Memory B cell (primary cell): ENCODE data around the gene SLC66A2.
A peak's percentile ranks its signal among the peaks of the same experiment; 100 is the strongest.
"Not testable (repeated sequence)": the region's sequence is repeated elsewhere in the genome, so short reads cannot be mapped to it uniquely, and the experiment has no call there.

ENCODE experiments used
- ATAC-seq: fragments of 150-1000 bp; cut with Tn5 transposase; 2 replicates; pipeline ENCODE4 v1.10.0; 2021; ENCODE audit warnings: low read depth, mild to moderate bottlenecking, moderate library complexity
- DNase-seq, 2 donors: peaks; one replicate each; pipeline ENCODE4 v3.0.0; 2022; ENCODE audit warnings: low spot score in 2 of 2
- H3K27ac Mint-ChIP-seq: one replicate; pipeline ENCODE4 v1.8.0; 2022; ENCODE audit warnings: mild to moderate bottlenecking, moderate library complexity, mixed read lengths
- H3K27me3 Mint-ChIP-seq: one replicate; pipeline ENCODE4 v1.8.0; 2022; ENCODE audit warnings: mixed read lengths
- H3K36me3 Mint-ChIP-seq: one replicate; pipeline ENCODE4 v1.8.0; 2022; ENCODE audit warnings: mild to moderate bottlenecking, mixed read lengths
- H3K4me1 Mint-ChIP-seq: one replicate; pipeline ENCODE4 v1.8.0; 2022; ENCODE audit warnings: mixed read lengths
- H3K4me3 Mint-ChIP-seq: one replicate; pipeline ENCODE4 v1.8.0; 2022; ENCODE audit warnings: mild to moderate bottlenecking, moderate library complexity, mixed read lengths
- H3K9me3 Mint-ChIP-seq: one replicate; pipeline ENCODE4 v1.8.0; 2022; ENCODE audit warnings: mixed read lengths

SLC66A2 gene

GRCh38 chr18:79896738-79897137 is 54.7 kb downstream of the SLC66A2 start:
- ATAC-seq = no peak
- Mint-ChIP-seq H3K27me3 (no peaks in the 10 kb centered on the region), H3K36me3 (peaks cover 22% of the 10 kb centered on the region), H3K27ac (no peak overlapping the region), H3K4me1 (no peaks in the 10 kb centered on the region), H3K4me3 (no peak overlapping the region), H3K9me3 (peaks cover 42% of the 10 kb centered on the region)
- DNase-seq = no peak

- ATAC-seq (no peak), DNase-seq (no peak)
- H3K36me3 Mint-ChIP-seq = peaks cover 11% of the 10 kb centered on the region
- H3K4me3 Mint-ChIP-seq = no peak overlapping the region
- H3K27ac Mint-ChIP-seq = no peak overlapping the region
- no peaks in the 10 kb centered on the region for H3K27me3 Mint-ChIP-seq
- H3K9me3 Mint-ChIP-seq = peaks cover 44% of the 10 kb centered on the region
- H3K4me1 Mint-ChIP-seq = no peaks in the 10 kb centered on the region
Observed at GRCh38 chr18:79890674-79891073, 60.8 kb downstream of the SLC66A2 start.

GRCh38 chr18:79889569-79889968 is 61.9 kb downstream of the SLC66A2 start:
- Mint-ChIP-seq H3K9me3 (peaks cover 35% of the 10 kb centered on the region), H3K36me3 (peaks cover 11% of the 10 kb centered on the region), H3K27ac (no peak overlapping the region), H3K27me3 (no peaks in the 10 kb centered on the region), H3K4me1 (no peaks in the 10 kb centered on the region), H3K4me3 (no peak overlapping the region)
- ATAC-seq (no peak), DNase-seq (no peak)

GRCh38 chr18:79888016-79888415 is 63.4 kb downstream of the SLC66A2 start:
- Mint-ChIP-seq H3K4me1 (no peaks in the 10 kb centered on the region), H3K9me3 (peaks cover 21% of the 10 kb centered on the region), H3K27ac (no peak overlapping the region), H3K4me3 (no peak overlapping the region), H3K36me3 (peaks cover 6% of the 10 kb centered on the region), H3K27me3 (no peaks in the 10 kb centered on the region)
- DNase-seq (no peak), ATAC-seq (no peak)

GRCh38 chr18:79887181-79888000 is 64.1 kb downstream of the SLC66A2 start:
- Mint-ChIP-seq H3K36me3 (peaks cover 4% of the 10 kb centered on the region), H3K4me3 (no peak overlapping the region), H3K4me1 (no peaks in the 10 kb centered on the region), H3K9me3 (peaks cover 16% of the 10 kb centered on the region), H3K27me3 (peaks cover 2% of the 10 kb centered on the region), H3K27ac (no peak overlapping the region)
- no peak for ATAC-seq
- DNase-seq = no peak

- H3K36me3 Mint-ChIP-seq = peaks cover 1% of the 10 kb centered on the region
- no peak overlapping the region for H3K27ac Mint-ChIP-seq
- ATAC-seq = peak; percentile 19
- DNase-seq = no peak
- no peak overlapping the region for H3K4me3 Mint-ChIP-seq
- H3K9me3 Mint-ChIP-seq = peaks cover 1% of the 10 kb centered on the region
- H3K4me1 Mint-ChIP-seq = no peaks in the 10 kb centered on the region
- H3K27me3 Mint-ChIP-seq = peaks cover 3% of the 10 kb centered on the region
Observed at GRCh38 chr18:79884963-79885728, 66.3 kb downstream of the SLC66A2 start.

GRCh38 chr18:79884294-79884962 is 67.0 kb downstream of the SLC66A2 start:
- Mint-ChIP-seq H3K4me1 (no peaks in the 10 kb centered on the region), H3K4me3 (no peak overlapping the region), H3K27ac (no peak overlapping the region), H3K27me3 (peaks cover 3% of the 10 kb centered on the region), H3K36me3 (peaks cover 1% of the 10 kb centered on the region), H3K9me3 (peaks cover 1% of the 10 kb centered on the region)
- ATAC-seq = no peak
- no peak for DNase-seq

GRCh38 chr18:79883461-79884293 is 67.8 kb downstream of the SLC66A2 start:
- DNase-seq (no peak), ATAC-seq (no peak)
- Mint-ChIP-seq H3K27ac (no peak overlapping the region), H3K4me1 (no peaks in the 10 kb centered on the region), H3K27me3 (peaks cover 3% of the 10 kb centered on the region), H3K4me3 (no peak overlapping the region), H3K9me3 (peaks cover 1% of the 10 kb centered on the region), H3K36me3 (peaks cover 3% of the 10 kb centered on the region)

- H3K4me1 Mint-ChIP-seq = no peaks in the 10 kb centered on the region
- no peak overlapping the region for H3K27ac Mint-ChIP-seq
- no peak overlapping the region for H3K4me3 Mint-ChIP-seq
- H3K9me3 Mint-ChIP-seq = peaks cover 1% of the 10 kb centered on the region
- peaks cover 2% of the 10 kb centered on the region for H3K36me3 Mint-ChIP-seq
- H3K27me3 Mint-ChIP-seq = peaks cover 4% of the 10 kb centered on the region
- no peak for DNase-seq
- no peak for ATAC-seq
Observed at GRCh38 chr18:79882522-79883241, 68.8 kb downstream of the SLC66A2 start.

GRCh38 chr18:79881695-79882094 is 69.8 kb downstream of the SLC66A2 start:
- H3K9me3 Mint-ChIP-seq = peaks cover 1% of the 10 kb centered on the region
- peaks cover 4% of the 10 kb centered on the region for H3K27me3 Mint-ChIP-seq
- ATAC-seq = no peak
- H3K27ac Mint-ChIP-seq = no peak overlapping the region
- peaks cover 2% of the 10 kb centered on the region for H3K36me3 Mint-ChIP-seq
- H3K4me1 Mint-ChIP-seq = no peaks in the 10 kb centered on the region
- H3K4me3 Mint-ChIP-seq = no peak overlapping the region
- DNase-seq = no peak

GRCh38 chr18:79879566-79879965 is 71.9 kb downstream of the SLC66A2 start:
- DNase-seq (no peak), ATAC-seq (no peak)
- H3K27ac Mint-ChIP-seq = no peak overlapping the region
- peaks cover 1% of the 10 kb centered on the region for H3K9me3 Mint-ChIP-seq
- peaks cover 2% of the 10 kb centered on the region for H3K36me3 Mint-ChIP-seq
- peaks cover 4% of the 10 kb centered on the region for H3K27me3 Mint-ChIP-seq
- H3K4me1 Mint-ChIP-seq = no peaks in the 10 kb centered on the region
- H3K4me3 Mint-ChIP-seq = no peak overlapping the region

- no peaks in the 10 kb centered on the region for H3K4me1 Mint-ChIP-seq
- no peak overlapping the region for H3K27ac Mint-ChIP-seq
- no peak for DNase-seq
- H3K36me3 Mint-ChIP-seq = peaks cover 2% of the 10 kb centered on the region
- H3K9me3 Mint-ChIP-seq = peaks cover 1% of the 10 kb centered on the region
- no peak for ATAC-seq
- peaks cover 4% of the 10 kb centered on the region for H3K27me3 Mint-ChIP-seq
- H3K4me3 Mint-ChIP-seq = no peak overlapping the region
Observed at GRCh38 chr18:79878741-79879378, 72.6 kb downstream of the SLC66A2 start.

GRCh38 chr18:79878246-79878645 is 73.2 kb downstream of the SLC66A2 start:
- H3K27me3 Mint-ChIP-seq, H3K4me1 Mint-ChIP-seq, DNase-seq, H3K4me3 Mint-ChIP-seq, H3K36me3 Mint-ChIP-seq, H3K9me3 Mint-ChIP-seq, H3K27ac Mint-ChIP-seq, ATAC-seq: not testable (repeated sequence)
